HG02678 (cell line): ENCODE results near the gene MPPED2.

Experiments used
- ATAC-seq: cut with Tn5 transposase; IDR thresholded peaks from one replicate; pipeline ENCODE4 v1.9.1; 2021; ENCODE audit warnings: mild to moderate bottlenecking, moderate library complexity; ENCODE audit not compliant: unreplicated experiment

MPPED2 gene

DNA sequence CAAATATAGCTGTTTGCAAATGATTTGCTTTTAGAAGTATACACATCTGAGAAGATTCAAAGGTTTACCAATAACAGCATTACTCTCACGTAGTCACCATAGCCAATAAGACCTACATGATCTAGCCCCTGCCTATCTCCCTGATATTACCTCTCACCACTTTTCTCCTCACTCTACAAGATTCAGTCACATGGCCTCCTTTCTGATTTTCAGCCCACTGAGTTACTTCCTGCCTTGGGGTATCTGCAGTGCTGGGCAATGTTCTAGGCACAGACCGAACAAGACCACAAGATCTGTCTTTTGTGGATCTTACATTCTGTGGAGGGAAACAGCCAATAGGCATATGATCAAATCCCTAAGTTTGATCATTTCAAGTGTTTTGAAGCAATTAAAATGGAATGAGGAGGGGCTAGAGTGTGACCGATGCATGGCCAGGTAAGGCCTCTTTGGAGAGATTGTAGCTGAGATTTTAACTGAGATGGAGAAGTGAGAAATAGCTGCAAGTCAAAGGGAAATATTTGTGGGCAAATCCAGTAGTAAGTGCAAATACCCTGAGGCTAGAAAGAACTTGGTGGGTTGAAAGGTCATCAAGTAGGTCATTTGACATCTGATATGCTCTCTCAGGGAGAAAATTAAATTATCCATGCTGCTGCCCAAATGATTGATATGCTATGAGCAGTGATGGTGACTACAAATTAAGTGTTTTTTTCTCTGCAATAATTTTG is 220.2 kb downstream of the MPPED2 start:
- ATAC-seq, result no peak

DNA sequence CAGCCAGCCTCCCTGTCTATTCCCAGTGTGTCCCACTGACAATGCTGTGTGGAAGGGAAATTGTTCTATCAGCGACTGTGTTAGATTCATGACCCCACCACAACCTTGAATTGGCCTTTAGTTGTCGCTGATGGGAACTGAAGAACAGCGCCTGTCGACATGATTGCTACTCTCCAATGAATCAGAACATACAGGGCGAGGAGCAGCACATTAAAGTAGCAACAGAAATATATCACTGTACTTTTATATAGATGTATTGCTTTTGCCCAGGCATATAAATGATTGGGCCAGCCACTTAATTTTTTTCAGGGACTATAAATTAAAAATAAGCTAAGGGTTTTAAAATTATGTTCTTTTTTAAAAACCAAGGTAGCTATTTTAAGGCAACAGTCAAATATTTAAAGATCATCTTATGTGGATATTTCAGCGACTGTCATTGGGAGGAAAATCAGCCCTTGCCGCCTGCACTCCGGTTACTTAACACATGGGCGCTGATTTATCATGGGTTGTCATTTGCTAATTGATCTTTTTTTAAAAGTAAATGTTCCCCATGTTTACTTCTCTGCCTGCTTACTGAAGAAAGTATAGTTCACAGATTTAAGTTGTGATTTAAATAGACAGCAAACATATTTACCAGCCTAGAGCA is 221.2 kb downstream of the MPPED2 start:
- no peak for ATAC-seq

DNA sequence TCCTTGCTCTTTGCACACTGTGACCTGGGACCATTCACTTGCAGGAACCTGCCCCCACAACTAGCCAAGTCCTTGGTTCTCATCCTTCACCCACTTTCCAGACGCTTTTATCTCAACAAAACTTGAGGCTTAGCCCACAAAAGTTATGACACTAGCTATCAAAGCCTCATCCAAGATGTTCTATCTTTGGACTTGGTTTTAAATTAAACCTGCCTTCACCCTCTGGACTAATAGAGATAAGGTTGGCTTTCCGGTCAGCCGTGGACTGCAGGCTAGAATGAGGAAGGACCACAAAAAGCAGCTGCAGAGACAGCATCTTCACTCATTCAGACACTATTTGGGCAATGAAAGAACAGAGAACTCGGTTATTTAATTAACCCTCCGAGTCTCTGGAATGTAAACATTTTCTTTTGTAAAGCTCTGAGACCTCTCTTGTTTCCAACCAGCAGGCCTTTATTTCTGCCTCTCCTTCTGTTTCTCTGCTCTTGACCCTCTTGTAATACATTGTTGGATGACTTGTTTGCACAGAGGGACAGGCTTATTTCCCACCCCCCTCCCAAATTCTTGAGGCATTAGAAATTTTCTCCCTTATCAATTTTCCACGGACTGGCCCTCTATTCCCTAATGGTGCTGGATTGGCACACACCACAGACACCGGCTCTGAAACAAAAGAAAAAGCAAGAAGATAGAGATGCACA is 221.9 kb downstream of the MPPED2 start:
- no peak for ATAC-seq

DNA sequence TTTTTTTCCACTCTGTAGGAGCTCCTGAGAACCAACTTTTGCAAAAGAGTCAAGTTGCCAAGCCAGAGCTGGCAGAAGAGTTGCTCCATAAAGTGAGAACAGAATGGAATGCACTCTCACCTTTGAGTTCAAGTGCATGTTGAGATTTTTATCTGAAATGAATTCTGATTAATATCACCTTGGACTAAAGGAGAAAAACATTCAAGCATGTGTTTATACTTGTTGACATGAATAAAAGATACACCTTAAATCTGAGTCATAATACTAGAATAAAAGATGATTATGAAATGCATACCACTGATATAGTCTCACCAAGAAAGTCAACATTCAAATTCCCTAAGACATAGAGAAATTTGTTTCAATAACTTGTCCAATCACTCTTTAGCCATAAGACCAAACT is 225.4 kb downstream of the MPPED2 start:
- ATAC-seq, result no peak
